ENCODE data around the gene EXOC2. TPM values are rescaled to one million over a fixed set of nuclear protein-coding genes. Genes with fewer than 3 reads are reported as not detected.
A peak's percentile ranks its signal among the peaks of the same experiment; 100 is the strongest.

Gene EXOC2
- total and polyA plus RNA-seq, 10 of the 15 experiments (the other 5 are each of a cell fraction or from before 2014, with no cell fraction given), result 8.7 to 32.8 (median 20.7) TPM

GRCh38 chr6:484086-484745 is 208.7 kb downstream of the EXOC2 start (continued):
- no peak for TF ChIP-seq GATAD2B (conservative IDR thresholded peaks at IDR 0.05; ENCODE audit: low read depth)
- TF ChIP-seq SIX5 (IDR thresholded peaks at IDR 0.05; ENCODE audit: low read depth, low read length, severe bottlenecking), result no peak
- TF ChIP-seq PAX8 (IDR thresholded peaks at IDR 0.05), result no peak
- TF ChIP-seq NR2C1 (IDR thresholded peaks at IDR 0.05), result no peak
- no peak for TF ChIP-seq YBX1 (IDR thresholded peaks at IDR 0.05)
- no peak for TF ChIP-seq IKZF2 (IDR thresholded peaks at IDR 0.05)
- no peak for TF ChIP-seq NFYB (IDR thresholded peaks at IDR 0.05; ENCODE audit: insufficient read depth, low read depth, low read length)
- TF ChIP-seq SRF (IDR thresholded peaks at IDR 0.05; ENCODE audit: low read depth in 2 of 2, low read length in 2 of 2), result peak in 1 of 2 experiments; percentile 53; a peak in 1 of 4 replicates
- no peak for TF ChIP-seq CTCF (IDR thresholded peaks at IDR 0.05 in 2 of 3, conservative IDR thresholded peaks at IDR 0.05 in 1 of 3; ENCODE audit: control insufficient read depth in 2 of 3, extremely low read depth in 1 of 3, insufficient read depth in 1 of 3, low read depth in 3 of 3, low read length in 3 of 3)
- no peak for TF ChIP-seq ESRRA (IDR thresholded peaks at IDR 0.05; ENCODE audit: low read length)
- no peak for TF ChIP-seq CBX5 (IDR thresholded peaks at IDR 0.05; ENCODE audit: low read depth)
- TF ChIP-seq, protein P1, sequence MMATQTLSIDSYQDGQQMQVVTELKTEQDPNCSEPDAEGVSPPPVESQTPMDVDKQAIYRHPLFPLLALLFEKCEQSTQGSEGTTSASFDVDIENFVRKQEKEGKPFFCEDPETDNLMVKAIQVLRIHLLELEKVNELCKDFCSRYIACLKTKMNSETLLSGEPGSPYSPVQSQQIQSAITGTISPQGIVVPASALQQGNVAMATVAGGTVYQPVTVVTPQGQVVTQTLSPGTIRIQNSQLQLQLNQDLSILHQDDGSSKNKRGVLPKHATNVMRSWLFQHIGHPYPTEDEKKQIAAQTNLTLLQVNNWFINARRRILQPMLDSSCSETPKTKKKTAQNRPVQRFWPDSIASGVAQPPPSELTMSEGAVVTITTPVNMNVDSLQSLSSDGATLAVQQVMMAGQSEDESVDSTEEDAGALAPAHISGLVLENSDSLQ (IDR thresholded peaks at IDR 0.05), result no peak
- TF ChIP-seq, protein P2, sequence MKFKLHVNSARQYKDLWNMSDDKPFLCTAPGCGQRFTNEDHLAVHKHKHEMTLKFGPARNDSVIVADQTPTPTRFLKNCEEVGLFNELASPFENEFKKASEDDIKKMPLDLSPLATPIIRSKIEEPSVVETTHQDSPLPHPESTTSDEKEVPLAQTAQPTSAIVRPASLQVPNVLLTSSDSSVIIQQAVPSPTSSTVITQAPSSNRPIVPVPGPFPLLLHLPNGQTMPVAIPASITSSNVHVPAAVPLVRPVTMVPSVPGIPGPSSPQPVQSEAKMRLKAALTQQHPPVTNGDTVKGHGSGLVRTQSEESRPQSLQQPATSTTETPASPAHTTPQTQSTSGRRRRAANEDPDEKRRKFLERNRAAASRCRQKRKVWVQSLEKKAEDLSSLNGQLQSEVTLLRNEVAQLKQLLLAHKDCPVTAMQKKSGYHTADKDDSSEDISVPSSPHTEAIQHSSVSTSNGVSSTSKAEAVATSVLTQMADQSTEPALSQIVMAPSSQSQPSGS (IDR thresholded peaks at IDR 0.05; ENCODE audit: low read length), result peak; percentile 82
- TF ChIP-seq ETV6 (conservative IDR thresholded peaks at IDR 0.05 in 1 of 2, IDR thresholded peaks at IDR 0.05 in 1 of 2; ENCODE audit: borderline replicate concordance in 1 of 2, low read depth in 1 of 2), result peak in 1 of 2 experiments; percentile 19; a peak in 1 of 4 replicates
- TF ChIP-seq CUX1 (IDR thresholded peaks at IDR 0.05; ENCODE audit: insufficient replicate concordance, low read depth, low read length), result no peak
- TF ChIP-seq ZZZ3 (IDR thresholded peaks at IDR 0.05; ENCODE audit: control insufficient read depth, insufficient read length, low read depth), result no peak
- no peak for TF ChIP-seq SPI1 (IDR thresholded peaks at IDR 0.05; ENCODE audit: borderline replicate concordance, insufficient read depth, low read depth, low read length)
- no peak for TF ChIP-seq BRCA1 (IDR thresholded peaks at IDR 0.05; ENCODE audit: low read depth, low read length)
- TF ChIP-seq, protein P3, sequence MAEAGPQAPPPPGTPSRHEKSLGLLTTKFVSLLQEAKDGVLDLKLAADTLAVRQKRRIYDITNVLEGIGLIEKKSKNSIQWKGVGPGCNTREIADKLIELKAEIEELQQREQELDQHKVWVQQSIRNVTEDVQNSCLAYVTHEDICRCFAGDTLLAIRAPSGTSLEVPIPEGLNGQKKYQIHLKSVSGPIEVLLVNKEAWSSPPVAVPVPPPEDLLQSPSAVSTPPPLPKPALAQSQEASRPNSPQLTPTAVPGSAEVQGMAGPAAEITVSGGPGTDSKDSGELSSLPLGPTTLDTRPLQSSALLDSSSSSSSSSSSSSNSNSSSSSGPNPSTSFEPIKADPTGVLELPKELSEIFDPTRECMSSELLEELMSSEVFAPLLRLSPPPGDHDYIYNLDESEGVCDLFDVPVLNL (IDR thresholded peaks at IDR 0.05; ENCODE audit: low read depth, low read length), result no peak
